OCI-LY3 (cell line): Measurements from ENCODE around the gene AGAP5.

ENCODE experiments used
- CTCF ChIP-seq: fragments of 200-600, 300-600 bp; sonication (generic); IDR thresholded peaks from 2 replicates; pipeline ENCODE4 v1.5.1; 2014; ENCODE audit warnings: antibody characterized with exemption, low read length, low read depth
- EZH2phosphoT487 ChIP-seq: fragments of 200-600 bp; shearing (Covaris generic); IDR thresholded peaks from 2 replicates; pipeline ENCODE4 v1.6.1; 2018; ENCODE audit warnings: antibody characterized with exemption, mixed run types, low read depth

DNA sequence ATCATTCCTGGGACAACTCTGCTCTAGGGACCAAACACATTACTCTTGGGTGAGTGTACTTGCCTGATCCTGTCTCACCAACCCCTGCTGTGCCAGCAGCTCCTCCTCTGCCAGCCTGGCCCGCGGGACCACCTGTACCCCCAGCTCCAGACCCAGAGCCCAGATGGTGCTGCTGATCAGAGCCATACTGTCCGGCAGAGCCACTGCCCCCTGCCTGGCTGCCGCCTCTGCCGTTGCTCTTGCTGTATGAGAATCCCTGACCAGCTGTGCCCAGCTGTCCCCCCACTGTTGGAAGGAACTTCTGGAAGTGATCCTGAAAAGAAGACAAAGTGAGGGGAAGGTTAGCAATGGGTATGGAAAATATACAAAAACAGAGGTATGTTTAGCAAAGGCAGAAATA lies 63.5 kb downstream of the AGAP5 start:
- TF ChIP-seq CTCF (no peak), EZH2phosphoT487 (no peak)
